Measurements from ENCODE around the gene CEP85L. TPM values are rescaled to one million over a fixed set of nuclear protein-coding genes. Genes with fewer than 3 reads are reported as not detected.

The CEP85L gene
- total and polyA plus RNA-seq, 10 of the 15 experiments (the other 5 are each of a cell fraction or from before 2014, with no cell fraction given) = 1.8 to 10.9 (median 7.1) TPM

GRCh38 chr6:118542184-118542952, 109.0 kb downstream of the CEP85L start:
- no TSS peak for BruUV-seq (replicated peaks)
- in situ Hi-C loops (cut with MboI) = loop anchor here (10.0 kb wide), 1 partner anchor 258 kb away; no protein-coding TSS in a partner anchor
- ATAC-seq (no peak), DNase-seq (ENCODE audit: low read depth, low spot score) (no peak), FAIRE-seq (no peak)
- 100% methylated on average over 3 of the region's 3 CpGs for WGBS (ENCODE audit: insufficient coverage, insufficient replicate concordance, low lambda C conversion rate, missing lambda C conversion rate)
- Histone ChIP-seq H4K20me1 (ENCODE audit: control insufficient read depth, insufficient read depth) (no peaks in the 10 kb centered on the region), H2AFZ (ENCODE audit: control insufficient read depth, low read depth, low read length) (no peak overlapping the region), H3K27ac (ENCODE audit: control insufficient read depth, insufficient read depth) (no peak overlapping the region), H3K4me1 (ENCODE audit: control insufficient read depth, insufficient read depth, low read length) (no peaks in the 10 kb centered on the region), H3K79me2 (ENCODE audit: control insufficient read depth, insufficient read depth, low read length) (no peaks in the 10 kb centered on the region), H3K4me3 (no peak overlapping the region), H3K9me3 (replicated peaks; ENCODE audit: control insufficient read depth, insufficient read depth, low read length) (no peaks in the 10 kb centered on the region), H3K27me3 (replicated peaks in 1 of 2; ENCODE audit: control insufficient read depth in 2 of 2, insufficient read depth in 2 of 2, low read length in 1 of 2) (no peaks in the 10 kb centered on the region), H3K36me3 (ENCODE audit: control insufficient read depth in 2 of 2, insufficient read depth in 2 of 2, low read length in 1 of 2) (no peaks in the 10 kb centered on the region), H3K9ac (ENCODE audit: control insufficient read depth, insufficient read depth, low read length) (no peak overlapping the region), H3K4me2 (ENCODE audit: control insufficient read depth, insufficient read depth) (no peak overlapping the region)
- ChIA-PET SMC1A (ENCODE audit: uncharacterized antibody, unreplicated experiment) (no interaction called here), CTCF (interaction anchor here (0.7 to 1.1 kb wide), 2 partner anchors 16 to 31 kb away, joined by 3 to 4 read pairs; no protein-coding TSS in a partner anchor), RAD21 (ENCODE audit: unreplicated experiment) (interaction anchor here (1.1 kb wide), 1 partner anchor 57 kb away, joined by 3 read pairs; no protein-coding TSS in a partner anchor), POLR2A (interaction anchor here (0.5 kb wide), 1 partner anchor 13 kb away, joined by 3 read pairs; no protein-coding TSS in a partner anchor)
- intact Hi-C loops (cut with micrococcal nuclease; ENCODE audit: unreplicated experiment) = no loop called here
- TF ChIP-seq BRCA1 (IDR thresholded peaks at IDR 0.05; ENCODE audit: low read depth, low read length) (no peak), MXI1 (IDR thresholded peaks at IDR 0.05; ENCODE audit: low read depth, low read length) (no peak), EGR1 (IDR thresholded peaks at IDR 0.05; ENCODE audit: borderline replicate concordance in 1 of 2, low read depth in 2 of 2, low read length in 2 of 2) (no peak), YY1 (IDR thresholded peaks at IDR 0.05; ENCODE audit: low read depth, low read length) (no peak), CUX1 (IDR thresholded peaks at IDR 0.05; ENCODE audit: insufficient replicate concordance, low read depth, low read length) (no peak), BCL11A (IDR thresholded peaks at IDR 0.05; ENCODE audit: low read depth, low read length) (no peak), TCF7 (IDR thresholded peaks at IDR 0.05; ENCODE audit: borderline replicate concordance) (no peak), ZNF384 (IDR thresholded peaks at IDR 0.05; ENCODE audit: borderline replicate concordance, low read depth, low read length) (no peak), ELK1 (IDR thresholded peaks at IDR 0.05; ENCODE audit: low read depth, low read length) (no peak), SIN3A (IDR thresholded peaks at IDR 0.05; ENCODE audit: low read depth, low read length) (no peak), TCF3 (IDR thresholded peaks at IDR 0.05; ENCODE audit: borderline replicate concordance, insufficient read depth, low read depth, low read length) (no peak), ATF3 (IDR thresholded peaks at IDR 0.05; ENCODE audit: borderline replicate concordance, extremely low read depth, low read depth, low read length) (no peak), CHD1 (IDR thresholded peaks at IDR 0.05; ENCODE audit: low read depth, low read length) (no peak), EZH2 (IDR thresholded peaks at IDR 0.05; ENCODE audit: borderline replicate concordance, control insufficient read depth, low read depth, low read length) (no peak), ATF7 (IDR thresholded peaks at IDR 0.05; ENCODE audit: low read depth) (no peak), SMAD1 (IDR thresholded peaks at IDR 0.05; ENCODE audit: low read depth, partially characterized antibody) (no peak), PAX5 (IDR thresholded peaks at IDR 0.05; ENCODE audit: borderline replicate concordance, low read depth, low read length) (no peak), IKZF2 (IDR thresholded peaks at IDR 0.05) (no peak)

All from GM12878 (cell line).